SK-N-SH (cell line): ENCODE measurements around the gene NRDC.

Experiments
- EP300 ChIP-seq, 2 experiments: IDR thresholded peaks; 2 replicates each; pipeline versions ENCODE4 v1.4.0 to v1.6.1; 2012; ENCODE audit warnings: borderline replicate concordance in 1 of 2, low read depth in 1 of 2, low read length in 1 of 2
- JUND ChIP-seq: IDR thresholded peaks from 2 replicates; pipeline ENCODE4 v1.4.0; 2012
- MXI1 ChIP-seq: IDR thresholded peaks from 2 replicates; pipeline ENCODE4 v1.6.1; 2012; ENCODE audit warnings: mild to moderate bottlenecking, low read depth, low read length, improper control_type of control experiment
- NFIC ChIP-seq: IDR thresholded peaks from 2 replicates; pipeline ENCODE4 v1.4.0; 2012; ENCODE audit warnings: borderline replicate concordance
- NRF1 ChIP-seq: IDR thresholded peaks from 2 replicates; pipeline ENCODE4 v1.6.1; 2012; ENCODE audit warnings: low read depth, mild to moderate bottlenecking, low read length
- POLR2AphosphoS5 ChIP-seq: IDR thresholded peaks from 2 replicates; pipeline ENCODE4 v1.6.1; 2012; ENCODE audit warnings: low read depth, low read length
- RCOR1 ChIP-seq: fragments of 150-350 bp; IDR thresholded peaks from 2 replicates; pipeline ENCODE4 v1.6.1; 2017; ENCODE audit warnings: antibody characterized with exemption, low read length
- TAF1 ChIP-seq: IDR thresholded peaks from 2 replicates; pipeline ENCODE4 v1.6.1; 2012; ENCODE audit warnings: low read depth, mild to moderate bottlenecking, low read length, moderate library complexity, borderline replicate concordance
- YY1 ChIP-seq: IDR thresholded peaks from 2 replicates; pipeline ENCODE4 v1.4.0; 2012; ENCODE audit warnings: low read depth, mild to moderate bottlenecking
- TF ChIP-seq, protein P1 (sequence below): fragments of 200-600 bp; sonication (generic); IDR thresholded peaks from 2 replicates; pipeline ENCODE4 v1.6.1; 2017; ENCODE audit warnings: antibody characterized with exemption, mild to moderate bottlenecking, moderate library complexity
- TF ChIP-seq, protein P2 (sequence below): IDR thresholded peaks from 2 replicates; pipeline ENCODE4 v1.6.1; 2012; ENCODE audit warnings: mild to moderate bottlenecking, low read depth, low read length, moderate library complexity
- TF ChIP-seq, protein P3 (sequence below): IDR thresholded peaks from 2 replicates; pipeline ENCODE4 v1.4.0; 2012; ENCODE audit warnings: low read depth, borderline replicate concordance
- TF ChIP-seq, protein P4 (sequence below): fragments of 150-350 bp; IDR thresholded peaks from 2 replicates; pipeline ENCODE4 v1.6.1; 2017; ENCODE audit warnings: antibody characterized with exemption, low read length, low read depth, borderline replicate concordance
- TF ChIP-seq, protein P5 (sequence below): IDR thresholded peaks from 2 replicates; pipeline ENCODE4; 2012

DNA sequence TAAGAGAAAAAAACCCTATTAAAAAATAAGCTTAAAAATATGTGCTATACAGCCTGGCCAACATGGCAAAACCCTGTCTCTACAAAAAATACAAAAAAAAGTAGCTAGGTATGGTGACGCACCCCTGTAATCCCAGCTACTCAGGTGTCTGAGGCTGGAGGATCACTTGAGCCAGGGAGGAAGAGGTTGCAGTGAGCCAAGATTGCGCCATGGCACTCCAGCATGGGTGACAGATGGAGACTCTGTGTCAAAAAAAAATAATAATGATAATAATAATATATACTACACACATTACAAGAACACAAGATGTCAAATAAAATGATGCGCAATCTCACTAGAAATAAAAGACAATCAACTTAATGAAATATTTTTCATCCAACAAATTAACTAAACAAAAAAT lies 22.9 kb downstream of the NRDC start:
- no peak for TF ChIP-seq RCOR1
- TF ChIP-seq, protein P1, sequence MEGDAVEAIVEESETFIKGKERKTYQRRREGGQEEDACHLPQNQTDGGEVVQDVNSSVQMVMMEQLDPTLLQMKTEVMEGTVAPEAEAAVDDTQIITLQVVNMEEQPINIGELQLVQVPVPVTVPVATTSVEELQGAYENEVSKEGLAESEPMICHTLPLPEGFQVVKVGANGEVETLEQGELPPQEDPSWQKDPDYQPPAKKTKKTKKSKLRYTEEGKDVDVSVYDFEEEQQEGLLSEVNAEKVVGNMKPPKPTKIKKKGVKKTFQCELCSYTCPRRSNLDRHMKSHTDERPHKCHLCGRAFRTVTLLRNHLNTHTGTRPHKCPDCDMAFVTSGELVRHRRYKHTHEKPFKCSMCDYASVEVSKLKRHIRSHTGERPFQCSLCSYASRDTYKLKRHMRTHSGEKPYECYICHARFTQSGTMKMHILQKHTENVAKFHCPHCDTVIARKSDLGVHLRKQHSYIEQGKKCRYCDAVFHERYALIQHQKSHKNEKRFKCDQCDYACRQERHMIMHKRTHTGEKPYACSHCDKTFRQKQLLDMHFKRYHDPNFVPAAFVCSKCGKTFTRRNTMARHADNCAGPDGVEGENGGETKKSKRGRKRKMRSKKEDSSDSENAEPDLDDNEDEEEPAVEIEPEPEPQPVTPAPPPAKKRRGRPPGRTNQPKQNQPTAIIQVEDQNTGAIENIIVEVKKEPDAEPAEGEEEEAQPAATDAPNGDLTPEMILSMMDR = no peak
- TF ChIP-seq TAF1 = no peak
- no peak for TF ChIP-seq YY1
- no peak for TF ChIP-seq POLR2AphosphoS5
- TF ChIP-seq, protein P2, sequence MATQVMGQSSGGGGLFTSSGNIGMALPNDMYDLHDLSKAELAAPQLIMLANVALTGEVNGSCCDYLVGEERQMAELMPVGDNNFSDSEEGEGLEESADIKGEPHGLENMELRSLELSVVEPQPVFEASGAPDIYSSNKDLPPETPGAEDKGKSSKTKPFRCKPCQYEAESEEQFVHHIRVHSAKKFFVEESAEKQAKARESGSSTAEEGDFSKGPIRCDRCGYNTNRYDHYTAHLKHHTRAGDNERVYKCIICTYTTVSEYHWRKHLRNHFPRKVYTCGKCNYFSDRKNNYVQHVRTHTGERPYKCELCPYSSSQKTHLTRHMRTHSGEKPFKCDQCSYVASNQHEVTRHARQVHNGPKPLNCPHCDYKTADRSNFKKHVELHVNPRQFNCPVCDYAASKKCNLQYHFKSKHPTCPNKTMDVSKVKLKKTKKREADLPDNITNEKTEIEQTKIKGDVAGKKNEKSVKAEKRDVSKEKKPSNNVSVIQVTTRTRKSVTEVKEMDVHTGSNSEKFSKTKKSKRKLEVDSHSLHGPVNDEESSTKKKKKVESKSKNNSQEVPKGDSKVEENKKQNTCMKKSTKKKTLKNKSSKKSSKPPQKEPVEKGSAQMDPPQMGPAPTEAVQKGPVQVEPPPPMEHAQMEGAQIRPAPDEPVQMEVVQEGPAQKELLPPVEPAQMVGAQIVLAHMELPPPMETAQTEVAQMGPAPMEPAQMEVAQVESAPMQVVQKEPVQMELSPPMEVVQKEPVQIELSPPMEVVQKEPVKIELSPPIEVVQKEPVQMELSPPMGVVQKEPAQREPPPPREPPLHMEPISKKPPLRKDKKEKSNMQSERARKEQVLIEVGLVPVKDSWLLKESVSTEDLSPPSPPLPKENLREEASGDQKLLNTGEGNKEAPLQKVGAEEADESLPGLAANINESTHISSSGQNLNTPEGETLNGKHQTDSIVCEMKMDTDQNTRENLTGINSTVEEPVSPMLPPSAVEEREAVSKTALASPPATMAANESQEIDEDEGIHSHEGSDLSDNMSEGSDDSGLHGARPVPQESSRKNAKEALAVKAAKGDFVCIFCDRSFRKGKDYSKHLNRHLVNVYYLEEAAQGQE = no peak
- TF ChIP-seq MXI1 = no peak
- TF ChIP-seq EP300 (IDR thresholded peaks at IDR 0.05; ENCODE audit: borderline replicate concordance in 1 of 2, low read depth in 1 of 2, low read length in 1 of 2) = no peak
- TF ChIP-seq, protein P3, sequence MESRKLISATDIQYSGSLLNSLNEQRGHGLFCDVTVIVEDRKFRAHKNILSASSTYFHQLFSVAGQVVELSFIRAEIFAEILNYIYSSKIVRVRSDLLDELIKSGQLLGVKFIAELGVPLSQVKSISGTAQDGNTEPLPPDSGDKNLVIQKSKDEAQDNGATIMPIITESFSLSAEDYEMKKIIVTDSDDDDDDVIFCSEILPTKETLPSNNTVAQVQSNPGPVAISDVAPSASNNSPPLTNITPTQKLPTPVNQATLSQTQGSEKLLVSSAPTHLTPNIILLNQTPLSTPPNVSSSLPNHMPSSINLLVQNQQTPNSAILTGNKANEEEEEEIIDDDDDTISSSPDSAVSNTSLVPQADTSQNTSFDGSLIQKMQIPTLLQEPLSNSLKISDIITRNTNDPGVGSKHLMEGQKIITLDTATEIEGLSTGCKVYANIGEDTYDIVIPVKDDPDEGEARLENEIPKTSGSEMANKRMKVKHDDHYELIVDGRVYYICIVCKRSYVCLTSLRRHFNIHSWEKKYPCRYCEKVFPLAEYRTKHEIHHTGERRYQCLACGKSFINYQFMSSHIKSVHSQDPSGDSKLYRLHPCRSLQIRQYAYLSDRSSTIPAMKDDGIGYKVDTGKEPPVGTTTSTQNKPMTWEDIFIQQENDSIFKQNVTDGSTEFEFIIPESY = no peak
- no peak for TF ChIP-seq NFIC
- TF ChIP-seq JUND = no peak
- TF ChIP-seq, protein P4, sequence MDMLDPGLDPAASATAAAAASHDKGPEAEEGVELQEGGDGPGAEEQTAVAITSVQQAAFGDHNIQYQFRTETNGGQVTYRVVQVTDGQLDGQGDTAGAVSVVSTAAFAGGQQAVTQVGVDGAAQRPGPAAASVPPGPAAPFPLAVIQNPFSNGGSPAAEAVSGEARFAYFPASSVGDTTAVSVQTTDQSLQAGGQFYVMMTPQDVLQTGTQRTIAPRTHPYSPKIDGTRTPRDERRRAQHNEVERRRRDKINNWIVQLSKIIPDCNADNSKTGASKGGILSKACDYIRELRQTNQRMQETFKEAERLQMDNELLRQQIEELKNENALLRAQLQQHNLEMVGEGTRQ = no peak
- TF ChIP-seq, protein P5, sequence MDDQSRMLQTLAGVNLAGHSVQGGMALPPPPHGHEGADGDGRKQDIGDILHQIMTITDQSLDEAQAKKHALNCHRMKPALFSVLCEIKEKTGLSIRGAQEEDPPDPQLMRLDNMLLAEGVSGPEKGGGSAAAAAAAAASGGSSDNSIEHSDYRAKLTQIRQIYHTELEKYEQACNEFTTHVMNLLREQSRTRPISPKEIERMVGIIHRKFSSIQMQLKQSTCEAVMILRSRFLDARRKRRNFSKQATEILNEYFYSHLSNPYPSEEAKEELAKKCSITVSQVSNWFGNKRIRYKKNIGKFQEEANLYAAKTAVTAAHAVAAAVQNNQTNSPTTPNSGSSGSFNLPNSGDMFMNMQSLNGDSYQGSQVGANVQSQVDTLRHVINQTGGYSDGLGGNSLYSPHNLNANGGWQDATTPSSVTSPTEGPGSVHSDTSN = no peak
- TF ChIP-seq NRF1 = no peak
